Skeletal muscle satellite cell (primary cell): ENCODE results near the gene OR5K2.

Source experiments
- H3K27me3 ChIP-seq: 2 replicates; pipeline ENCODE4 v1.7.0; 2013; ENCODE audit warnings: low read length; ENCODE audit not compliant: control insufficient read depth, insufficient read depth
- H3K36me3 ChIP-seq: 2 replicates; pipeline ENCODE4 v1.7.0; 2013; ENCODE audit warnings: mild to moderate bottlenecking, control low read depth, low read length; ENCODE audit not compliant: insufficient read depth
- H3K4me1 ChIP-seq: 2 replicates; pipeline ENCODE4 v1.7.0; 2013; ENCODE audit warnings: low read length; ENCODE audit not compliant: control insufficient read depth, insufficient read depth
- H3K4me2 ChIP-seq: 2 replicates; pipeline ENCODE4 v1.7.0; 2013; ENCODE audit warnings: mild to moderate bottlenecking, low read length
- H3K4me3 ChIP-seq: 2 replicates; pipeline ENCODE4 v1.7.0; 2013; ENCODE audit warnings: low read length
- H3K9ac ChIP-seq: 2 replicates; pipeline ENCODE4 v1.7.0; 2013; ENCODE audit warnings: mild to moderate bottlenecking, low read depth, low read length, moderate library complexity
- H3K9me3 ChIP-seq: replicated peaks from 2 replicates; pipeline ENCODE4 v1.7.0; 2013; ENCODE audit warnings: mild to moderate bottlenecking, control low read depth, low read length

The OR5K2 gene

GRCh38 chr3:98525494-98525893 is 28.0 kb downstream of the OR5K2 start:
- Histone ChIP-seq H3K27me3 (peaks cover 13% of the 10 kb centered on the region), H3K4me2 (no peak overlapping the region), H3K36me3 (peaks cover 6% of the 10 kb centered on the region), H3K9ac (no peak overlapping the region), H3K9me3 (no peaks in the 10 kb centered on the region), H3K4me3 (no peak overlapping the region), H3K4me1 (peaks cover 10% of the 10 kb centered on the region)

GRCh38 chr3:98528474-98529346 is 31.2 kb downstream of the OR5K2 start:
- H3K9ac ChIP-seq = no peak overlapping the region
- H3K9me3 ChIP-seq = no peaks in the 10 kb centered on the region
- H3K4me3 ChIP-seq = no peak overlapping the region

GRCh38 chr3:98529856-98530459 is 32.5 kb downstream of the OR5K2 start:
- H3K9ac ChIP-seq = no peak overlapping the region
- H3K9me3 ChIP-seq = no peaks in the 10 kb centered on the region
- no peak overlapping the region for H3K4me2 ChIP-seq
- no peak overlapping the region for H3K4me3 ChIP-seq
- no peaks in the 10 kb centered on the region for H3K4me1 ChIP-seq
- H3K27me3 ChIP-seq = peaks cover 44% of the 10 kb centered on the region
- H3K36me3 ChIP-seq = no peaks in the 10 kb centered on the region

More at GRCh38 chr3:98528474-98529346, 31.2 kb downstream of the OR5K2 start:
- Histone ChIP-seq H3K4me2 (no peak overlapping the region), H3K36me3 (no peaks in the 10 kb centered on the region), H3K27me3 (peaks cover 44% of the 10 kb centered on the region), H3K4me1 (no peaks in the 10 kb centered on the region)

- Histone ChIP-seq H3K4me3 (no peak overlapping the region), H3K27me3 (peaks cover 44% of the 10 kb centered on the region), H3K9ac (no peak overlapping the region), H3K36me3 (no peaks in the 10 kb centered on the region), H3K4me1 (no peaks in the 10 kb centered on the region), H3K9me3 (no peaks in the 10 kb centered on the region), H3K4me2 (no peak overlapping the region)
These were observed 33.2 kb downstream of the OR5K2 start for GRCh38 chr3:98530676-98531075.

GRCh38 chr3:98531622-98532274 is 34.3 kb downstream of the OR5K2 start, which contains the start of gene GPR15:
Gene GPR15 (plus strand): TSS chr3:98531978. CDS start chr3:98532034, 56 bp downstream.
- H3K9me3 ChIP-seq = no peaks in the 10 kb centered on the region
- H3K4me3 ChIP-seq = no peak within 1 kb of the TSS
- peaks cover 44% of the 10 kb centered on the region for H3K27me3 ChIP-seq
- no peaks in the 10 kb centered on the region for H3K36me3 ChIP-seq
- H3K4me1 ChIP-seq = no peaks in the 10 kb centered on the region
- no peak within 1 kb of the TSS for H3K4me2 ChIP-seq
- H3K9ac ChIP-seq = no peak within 1 kb of the TSS

GRCh38 chr3:98532275-98532637 is 34.8 kb downstream of the OR5K2 start:
- Histone ChIP-seq H3K9me3 (no peaks in the 10 kb centered on the region), H3K4me3 (no peak overlapping the region), H3K9ac (no peak overlapping the region), H3K27me3 (peaks cover 44% of the 10 kb centered on the region), H3K4me2 (no peak overlapping the region), H3K36me3 (no peaks in the 10 kb centered on the region), H3K4me1 (no peaks in the 10 kb centered on the region)

- Histone ChIP-seq H3K9me3 (no peaks in the 10 kb centered on the region), H3K36me3 (no peaks in the 10 kb centered on the region), H3K4me1 (no peaks in the 10 kb centered on the region), H3K4me3 (no peak overlapping the region), H3K4me2 (no peak overlapping the region), H3K9ac (no peak overlapping the region), H3K27me3 (peaks cover 41% of the 10 kb centered on the region)
These were observed 35.5 kb downstream of the OR5K2 start for GRCh38 chr3:98532709-98533571.

- H3K9ac ChIP-seq = no peak overlapping the region
- H3K27me3 ChIP-seq = peaks cover 38% of the 10 kb centered on the region
- no peaks in the 10 kb centered on the region for H3K9me3 ChIP-seq
- no peak overlapping the region for H3K4me2 ChIP-seq
- no peak overlapping the region for H3K4me3 ChIP-seq
- no peaks in the 10 kb centered on the region for H3K4me1 ChIP-seq
- H3K36me3 ChIP-seq = no peaks in the 10 kb centered on the region
These were observed 36.7 kb downstream of the OR5K2 start for GRCh38 chr3:98534168-98534567.

- H3K4me1 ChIP-seq = no peaks in the 10 kb centered on the region
- H3K4me3 ChIP-seq = no peak overlapping the region
- peaks cover 38% of the 10 kb centered on the region for H3K27me3 ChIP-seq
- H3K9me3 ChIP-seq = no peaks in the 10 kb centered on the region
- H3K4me2 ChIP-seq = no peak overlapping the region
- H3K9ac ChIP-seq = no peak overlapping the region
- no peaks in the 10 kb centered on the region for H3K36me3 ChIP-seq
These were observed 37.3 kb downstream of the OR5K2 start for GRCh38 chr3:98534734-98535133.

GRCh38 chr3:98536456-98537017 is 39.1 kb downstream of the OR5K2 start:
- Histone ChIP-seq H3K4me1 (no peaks in the 10 kb centered on the region), H3K4me2 (no peak overlapping the region), H3K4me3 (no peak overlapping the region), H3K36me3 (no peaks in the 10 kb centered on the region), H3K27me3 (peaks cover 20% of the 10 kb centered on the region), H3K9me3 (no peaks in the 10 kb centered on the region), H3K9ac (no peak overlapping the region)

GRCh38 chr3:98540346-98540745 is 42.9 kb downstream of the OR5K2 start:
- Histone ChIP-seq H3K4me3 (no peak overlapping the region), H3K36me3 (no peaks in the 10 kb centered on the region), H3K9ac (no peak overlapping the region), H3K4me2 (no peak overlapping the region), H3K27me3 (peaks cover 12% of the 10 kb centered on the region), H3K4me1 (no peaks in the 10 kb centered on the region), H3K9me3 (no peaks in the 10 kb centered on the region)
